HG03139 (cell line): ENCODE measurements around the gene RYR3.

Experiments used
- ATAC-seq: cut with Tn5 transposase; IDR thresholded peaks from one replicate; pipeline ENCODE4 v1.9.1; 2021; ENCODE audit not compliant: unreplicated experiment

The RYR3 gene

GRCh38 chr15:33638453-33638852 lies 327.7 kb downstream of the RYR3 start:
- no peak for ATAC-seq

DNA sequence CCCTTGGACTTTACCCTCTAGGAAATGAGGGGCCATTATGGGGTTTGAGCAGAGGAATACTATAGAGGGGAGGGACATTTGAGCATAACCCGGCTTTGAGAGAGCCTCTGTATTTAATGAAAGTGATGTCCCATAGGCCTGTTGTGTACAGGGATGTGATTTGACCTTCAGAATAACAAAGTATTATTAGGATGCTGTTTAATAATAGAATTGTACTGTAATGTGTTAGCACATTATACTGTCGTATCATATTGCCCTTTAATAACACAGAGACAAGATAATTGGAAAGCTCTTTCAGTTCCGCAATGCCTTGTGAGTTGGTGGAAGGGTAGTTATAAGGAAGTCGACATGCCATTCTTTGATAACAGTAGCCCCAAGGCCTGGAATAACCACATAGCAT lies 328.3 kb downstream of the RYR3 start:
- no peak for ATAC-seq

DNA sequence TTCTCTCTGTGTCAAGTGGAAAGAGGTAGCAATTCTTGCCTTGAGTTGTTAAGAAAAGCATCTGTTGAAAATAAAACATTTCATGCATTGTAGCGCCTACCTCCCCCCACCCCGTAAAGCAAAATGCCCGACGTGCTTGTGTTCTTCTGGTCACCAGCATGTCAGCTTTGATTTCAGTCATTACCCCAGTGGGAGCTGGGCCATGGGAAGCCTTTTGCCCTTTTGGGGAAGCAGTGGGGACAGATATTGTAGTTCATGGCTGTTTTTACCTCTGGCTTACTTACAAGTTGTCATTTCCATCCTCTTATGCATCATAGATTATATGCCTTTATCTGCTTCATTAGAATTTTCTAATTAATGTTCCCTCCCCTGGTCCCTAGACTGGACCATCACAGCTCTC lies 328.7 kb downstream of the RYR3 start:
- ATAC-seq, result no peak

DNA sequence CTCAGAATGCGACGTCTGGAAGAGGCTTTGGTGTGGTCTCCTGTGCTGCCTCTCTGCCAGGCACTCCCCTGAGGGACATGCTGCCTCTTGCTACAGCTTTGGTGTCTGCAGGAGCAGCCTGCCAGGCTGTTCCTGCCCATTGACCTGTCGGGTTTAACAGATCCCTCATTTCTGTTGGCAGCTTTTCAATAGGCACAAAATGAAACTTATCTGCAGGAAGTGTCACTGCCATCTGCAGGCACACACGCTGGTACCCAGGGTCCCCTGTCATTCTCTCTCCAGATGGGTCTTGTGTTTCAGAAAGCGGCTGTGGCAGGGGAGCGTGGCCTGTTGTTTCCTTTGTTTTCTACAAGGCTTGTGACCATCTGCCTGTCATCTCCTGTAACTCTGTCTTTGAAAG lies 329.2 kb downstream of the RYR3 start:
- no peak for ATAC-seq

DNA sequence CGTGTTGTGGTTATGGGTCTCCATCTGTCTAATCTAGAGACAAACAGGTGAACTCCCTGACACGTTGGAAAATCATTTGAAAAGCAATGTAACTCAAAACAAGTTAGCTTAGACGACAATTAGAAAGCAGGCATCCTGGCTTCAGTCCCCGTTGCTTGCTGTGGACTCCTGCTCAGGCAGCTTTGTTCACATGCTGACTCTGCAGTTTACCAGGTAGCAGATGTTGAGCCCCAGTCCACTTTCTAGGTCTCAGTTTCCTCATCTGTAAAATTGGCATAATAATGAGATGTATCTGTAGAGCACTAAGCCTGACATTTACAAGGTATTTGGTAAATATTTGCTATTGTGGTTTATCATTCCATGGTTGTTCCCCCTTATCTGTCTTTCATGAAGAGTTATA lies 330.3 kb downstream of the RYR3 start:
- ATAC-seq, result no peak

GRCh38 chr15:33644304-33644703 lies 333.5 kb downstream of the RYR3 start:
- ATAC-seq, result no peak

- no peak for ATAC-seq
These were observed 336.0 kb downstream of the RYR3 start for GRCh38 chr15:33646744-33647143.

DNA sequence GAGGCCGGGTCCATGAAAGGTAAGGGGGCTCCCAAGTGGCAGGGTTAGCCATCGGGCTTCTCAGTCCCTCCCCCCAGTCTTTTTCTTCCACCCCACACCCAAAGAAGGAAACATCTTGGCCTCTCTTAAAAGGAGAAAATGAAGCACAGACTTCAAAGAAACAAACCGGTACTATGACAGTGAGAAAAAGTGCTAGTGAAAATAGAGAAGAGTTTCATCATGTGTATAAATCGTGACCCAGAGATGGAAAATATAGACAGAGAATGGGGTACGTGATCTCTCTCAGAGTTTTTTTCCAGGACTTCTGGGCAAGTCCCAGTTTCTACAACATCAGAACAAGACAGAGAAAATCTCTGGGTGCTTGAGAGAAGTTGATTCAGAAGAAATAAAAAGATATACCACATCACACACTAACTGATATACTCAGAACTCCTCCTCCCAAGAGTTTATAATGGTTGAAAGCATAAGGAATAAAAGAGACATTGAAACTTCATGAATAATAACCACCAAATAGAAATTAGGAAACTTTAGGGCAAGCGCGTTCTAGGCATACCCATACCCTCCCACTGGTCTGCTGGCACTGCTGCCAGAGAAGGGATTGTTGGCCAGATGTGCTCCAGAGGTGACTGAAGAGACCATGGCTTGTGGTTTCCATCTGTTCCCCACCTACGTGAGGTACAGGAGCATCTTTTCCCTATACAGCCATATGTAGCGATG lies 338.6 kb downstream of the RYR3 start:
- ATAC-seq, result no peak

DNA sequence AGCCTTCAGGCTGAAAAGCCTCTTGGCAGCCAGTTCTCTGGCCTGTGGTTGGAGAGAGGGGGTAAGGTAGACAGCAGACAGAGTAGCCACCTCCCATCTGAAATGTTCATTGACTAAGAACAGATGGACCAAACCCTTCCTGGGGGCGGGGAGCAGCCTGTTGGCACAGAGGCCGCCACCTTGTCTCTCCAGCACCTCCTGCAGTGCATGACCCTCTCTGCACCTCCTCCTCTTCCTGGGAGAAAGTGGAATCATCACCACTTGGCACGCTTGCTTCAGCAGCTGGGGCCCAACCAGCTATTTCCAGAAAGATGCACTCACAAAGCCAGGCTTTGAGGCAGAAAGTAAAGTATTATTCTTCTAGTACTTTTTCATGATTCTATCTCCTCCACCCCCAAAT lies 344.1 kb downstream of the RYR3 start:
- no peak for ATAC-seq

DNA sequence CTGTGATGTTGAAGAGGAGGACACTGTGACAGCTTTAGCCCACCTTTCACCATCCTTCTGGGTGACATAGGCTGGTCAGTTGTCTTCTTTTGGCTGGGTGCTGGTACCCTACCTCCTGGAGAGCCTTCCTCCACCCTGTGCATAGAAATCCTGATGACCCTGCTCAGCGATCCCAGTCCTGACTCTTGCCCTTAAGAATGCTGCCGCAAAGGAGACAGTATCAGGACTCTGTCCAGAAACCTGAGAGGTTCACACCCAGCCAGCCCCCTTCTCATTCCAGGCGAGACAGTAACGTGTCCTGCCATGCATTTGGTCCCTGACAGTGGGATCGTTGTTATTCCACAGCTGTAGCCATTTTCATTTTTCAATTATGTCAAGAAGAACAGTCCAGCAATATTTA lies 344.7 kb downstream of the RYR3 start:
- no peak for ATAC-seq

DNA sequence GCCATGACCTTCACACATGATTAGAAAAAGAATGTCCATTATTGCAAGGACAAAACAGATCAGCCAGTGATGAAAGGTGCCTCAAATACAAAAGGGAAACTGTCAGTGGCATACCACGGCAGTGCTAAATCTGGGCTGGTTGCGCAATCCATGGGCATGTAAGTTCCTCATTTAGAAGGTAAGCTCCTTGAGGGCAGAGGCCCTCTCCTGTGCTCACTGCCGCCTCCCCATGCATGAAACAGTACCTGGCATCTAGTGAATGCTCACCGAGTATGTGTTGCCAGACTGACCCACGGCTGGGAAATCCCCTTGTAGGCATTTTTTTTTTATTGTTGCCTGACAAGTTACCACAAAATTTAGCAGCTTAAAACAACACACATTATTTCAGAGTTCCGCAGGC lies 345.4 kb downstream of the RYR3 start:
- ATAC-seq, result no peak

- no peak for ATAC-seq
These were observed 349.4 kb downstream of the RYR3 start for GRCh38 chr15:33660151-33660550.

DNA sequence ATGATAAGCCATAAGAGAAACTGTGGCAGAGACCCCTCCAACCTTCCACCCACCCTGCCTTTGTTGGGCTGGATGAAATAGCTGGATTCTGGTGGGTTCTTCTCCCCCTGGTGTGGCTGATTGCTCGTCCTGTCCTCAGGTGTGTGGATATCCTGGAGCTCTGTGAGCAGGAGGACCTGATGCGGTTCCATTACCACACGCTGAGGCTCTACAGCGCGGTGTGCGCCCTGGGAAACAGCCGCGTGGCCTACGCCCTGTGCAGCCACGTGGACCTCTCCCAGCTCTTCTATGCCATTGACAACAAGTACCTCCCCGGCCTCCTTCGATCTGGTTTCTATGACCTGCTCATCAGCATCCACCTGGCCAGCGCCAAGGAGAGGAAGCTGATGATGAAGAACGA lies 351.2 kb downstream of the RYR3 start:
- ATAC-seq, result no peak

DNA sequence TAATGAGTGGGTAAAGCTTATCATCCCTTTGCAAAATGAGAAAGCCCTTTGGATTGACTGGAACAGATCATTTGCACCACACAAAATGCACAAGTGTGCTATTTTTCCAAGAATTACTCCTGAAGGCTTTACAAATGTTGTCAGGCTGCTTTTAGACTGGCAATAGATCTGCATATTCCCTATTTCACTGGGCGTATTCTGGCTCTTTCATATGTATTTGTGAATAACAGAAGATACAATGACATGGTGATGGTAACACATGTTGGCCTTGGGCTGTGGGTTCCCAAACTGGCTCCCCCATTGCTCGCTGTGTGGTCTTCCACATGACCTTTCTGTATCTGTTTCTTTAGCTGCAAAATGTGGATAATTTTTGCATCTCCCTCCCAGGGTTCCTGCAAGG lies 354.2 kb downstream of the RYR3 start:
- ATAC-seq, result no peak

DNA sequence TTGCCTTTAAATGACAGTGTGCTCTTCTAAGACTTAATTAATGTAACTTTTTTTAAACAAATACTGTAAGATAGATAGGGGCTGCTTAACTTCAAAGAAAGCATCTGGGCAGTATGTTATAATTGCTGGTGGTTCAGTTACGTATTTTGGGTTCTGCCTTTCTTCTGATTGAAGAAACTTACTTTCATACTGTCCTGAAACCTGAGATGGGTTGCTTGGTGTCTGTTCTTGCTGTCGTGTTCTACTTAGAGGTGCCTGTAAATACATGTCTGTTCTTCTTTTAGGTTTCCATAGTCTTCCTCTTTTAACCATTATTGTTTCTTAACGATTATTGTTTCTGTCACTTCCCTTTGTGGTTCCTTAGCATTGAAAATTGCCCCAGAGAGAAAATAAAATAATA lies 359.8 kb downstream of the RYR3 start:
- ATAC-seq, result no peak

DNA sequence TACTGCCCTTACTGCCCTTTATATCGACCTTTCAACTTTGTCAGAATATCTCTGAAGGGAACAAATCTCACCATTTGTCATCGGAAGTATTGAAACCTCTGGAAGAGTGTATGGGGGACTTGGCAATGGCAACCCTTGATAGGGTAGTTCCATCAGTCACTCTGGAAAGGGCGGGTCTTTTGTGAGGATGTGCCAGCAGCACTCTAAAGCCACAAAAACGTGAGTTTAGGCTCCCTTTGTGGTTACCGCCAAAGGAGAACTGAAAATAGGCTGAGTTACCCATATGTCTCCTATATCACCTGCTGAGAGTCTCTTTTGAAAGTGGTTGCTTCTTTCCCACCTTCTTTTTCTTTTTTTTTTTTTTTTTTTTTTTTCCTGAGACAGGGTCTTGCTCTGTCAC lies 360.7 kb downstream of the RYR3 start:
- peak; percentile 83 for ATAC-seq

GRCh38 chr15:33675246-33675645 lies 364.5 kb downstream of the RYR3 start:
- ATAC-seq, result no peak

DNA sequence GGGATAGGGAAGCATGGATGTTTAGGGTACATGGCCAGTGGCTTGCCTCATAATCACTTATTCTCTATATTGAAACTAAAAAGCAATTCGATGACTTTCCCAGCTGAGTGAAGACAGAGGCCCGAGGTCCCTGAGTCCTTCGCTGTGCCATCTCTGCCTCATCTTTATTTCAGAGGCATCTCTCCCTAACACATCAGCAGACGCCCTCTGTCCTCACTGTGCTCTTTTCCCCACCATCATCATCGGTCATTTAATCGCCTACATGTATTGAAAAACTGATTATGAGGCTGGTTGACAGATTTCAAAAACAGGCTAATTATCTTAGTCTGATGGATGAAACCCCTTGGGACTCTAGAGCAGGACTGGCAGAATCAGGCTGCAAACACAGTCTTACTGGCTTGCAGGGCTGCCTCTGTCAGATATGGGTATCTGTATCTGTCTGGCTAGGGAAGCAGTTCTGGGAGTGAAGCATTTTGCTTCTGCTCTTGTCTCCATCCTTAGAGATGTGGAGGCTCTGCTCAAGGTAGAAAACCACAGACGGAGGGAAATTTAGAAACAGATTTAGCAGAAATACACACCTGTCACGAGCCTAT lies 366.6 kb downstream of the RYR3 start:
- no peak for ATAC-seq

- no peak for ATAC-seq
These were observed 367.4 kb downstream of the RYR3 start for GRCh38 chr15:33678176-33678575.

- ATAC-seq, result no peak
These were observed 367.8 kb downstream of the RYR3 start for GRCh38 chr15:33678602-33679001.

DNA sequence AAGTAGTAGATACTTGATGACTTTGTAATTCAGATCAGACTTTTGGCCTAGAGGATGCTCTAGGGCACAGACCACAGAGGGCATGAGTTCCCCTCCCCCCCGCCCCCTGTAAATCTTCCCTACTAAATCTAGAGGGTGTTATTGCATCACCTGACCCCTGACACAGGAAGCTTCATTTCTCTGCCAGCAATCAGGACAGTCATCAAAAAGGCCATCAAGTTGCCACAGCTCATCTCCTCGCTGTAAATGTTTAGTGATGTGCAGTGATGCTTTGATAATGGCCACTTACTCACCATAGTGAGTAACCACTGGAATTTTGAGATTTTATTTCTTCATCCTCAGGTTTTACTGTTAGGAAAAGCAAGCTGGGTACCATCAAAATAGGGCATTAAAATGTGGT lies 368.3 kb downstream of the RYR3 start:
- ATAC-seq, result no peak

DNA sequence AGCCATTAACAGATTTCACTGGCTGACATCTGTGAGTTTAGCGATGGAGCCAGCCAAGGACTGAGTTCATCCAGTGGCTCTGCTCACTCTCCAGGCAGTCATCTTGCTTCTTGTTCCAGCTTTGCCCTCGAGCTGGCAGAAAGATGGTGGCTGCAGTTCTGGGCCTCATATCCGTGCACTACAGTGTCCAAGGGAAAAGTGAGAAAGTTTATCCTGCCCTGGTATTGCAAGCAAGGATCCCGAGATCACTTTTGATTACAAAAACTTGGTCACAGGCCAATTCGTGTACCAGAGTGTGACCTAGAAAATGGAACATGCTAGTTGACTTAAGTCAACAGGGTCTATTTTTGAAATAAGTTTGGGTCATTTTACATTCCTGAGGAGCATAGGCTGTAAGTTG lies 369.6 kb downstream of the RYR3 start:
- ATAC-seq, result no peak

GRCh38 chr15:33693166-33693800 lies 382.5 kb downstream of the RYR3 start:
- no peak for ATAC-seq
